Hematopoietic multipotent progenitor cell treated with erythropoietin and hydrocortisone succinate and interleukin-3 and kit ligand, for 15 days (in vitro differentiated cells): ENCODE measurements around the gene TPT1.
"Not testable (repeated sequence)": the region's sequence is repeated elsewhere in the genome, so short reads cannot be mapped to it uniquely, and the experiment has no call there.

ENCODE experiments used
- DNase-seq: peaks from one replicate; pipeline ENCODE4 v3.0.0-alpha.2; 2015; ENCODE audit warnings: low spot score

The TPT1 gene

GRCh38 chr13:45302507-45302906, 38.5 kb downstream of the TPT1 start:
- peak; percentile 17 for DNase-seq

- DNase-seq = peak; percentile 54
Measured at GRCh38 chr13:45301263-45301662, 39.7 kb downstream of the TPT1 start.

- DNase-seq = no peak
Measured at GRCh38 chr13:45300190-45300985, 40.6 kb downstream of the TPT1 start.

GRCh38 chr13:45299194-45299593, 41.8 kb downstream of the TPT1 start:
- peak; percentile 53 for DNase-seq

- DNase-seq = not testable (repeated sequence)
Measured at GRCh38 chr13:45298550-45298949, 42.4 kb downstream of the TPT1 start.

- DNase-seq = no peak
Measured at GRCh38 chr13:45298206-45298505, 42.8 kb downstream of the TPT1 start.

- DNase-seq = no peak
Measured at GRCh38 chr13:45297456-45298205, 43.4 kb downstream of the TPT1 start.

- no peak for DNase-seq
Measured at GRCh38 chr13:45296259-45296658, 44.7 kb downstream of the TPT1 start.

- no peak for DNase-seq
Measured at GRCh38 chr13:45295536-45295935, 45.4 kb downstream of the TPT1 start.

- no peak for DNase-seq
Measured at GRCh38 chr13:45292176-45292575, 48.8 kb downstream of the TPT1 start.

- no peak for DNase-seq
Measured at GRCh38 chr13:45289936-45290563, 50.9 kb downstream of the TPT1 start.
